Erythroblast (primary cell): Measurements from ENCODE around the gene KIRREL3.

ENCODE experiments used
- DNase-seq, 2 experiments: peaks; one replicate each; lab custom pipeline; 2025; lab: John Stamatoyannopoulos, UW
- GATA1 ChIP-seq: IDR thresholded peaks from 2 replicates; pipeline ENCODE4 v1.6.1; 2011; ENCODE audit warnings: low read depth, mild to moderate bottlenecking, control low read depth, low read length, moderate library complexity
- POLR2A ChIP-seq: IDR thresholded peaks from 2 replicates; pipeline ENCODE4 v1.6.1; 2011; ENCODE audit warnings: mild to moderate bottlenecking, low read length

KIRREL3 gene

GRCh38 chr11:126613272-126613671 lies 387.3 kb downstream of the KIRREL3 start:
- DNase-seq = no peak
- no peak for TF ChIP-seq POLR2A
- no peak for TF ChIP-seq GATA1

GRCh38 chr11:126612671-126613070 lies 387.9 kb downstream of the KIRREL3 start:
- no peak for DNase-seq
- TF ChIP-seq GATA1 (no peak), POLR2A (no peak)

- TF ChIP-seq POLR2A = no peak
- no peak for TF ChIP-seq GATA1
- no peak for DNase-seq
These were observed 389.1 kb downstream of the KIRREL3 start for GRCh38 chr11:126611438-126611837.

GRCh38 chr11:126608658-126609057 lies 391.9 kb downstream of the KIRREL3 start:
- TF ChIP-seq GATA1 (no peak), POLR2A (no peak)
- DNase-seq = no peak

- no peak for TF ChIP-seq GATA1
- no peak for DNase-seq
These were observed 392.6 kb downstream of the KIRREL3 start for GRCh38 chr11:126607776-126608541.

GRCh38 chr11:126607374-126607773 lies 393.2 kb downstream of the KIRREL3 start:
- peak in 1 of 2 experiments; percentile 12 for DNase-seq
- no peak for TF ChIP-seq POLR2A
- TF ChIP-seq GATA1 = no peak

- TF ChIP-seq GATA1 = no peak
- TF ChIP-seq POLR2A = no peak
- no peak for DNase-seq
These were observed 394.1 kb downstream of the KIRREL3 start for GRCh38 chr11:126606484-126606883.

GRCh38 chr11:126604461-126604860 lies 396.1 kb downstream of the KIRREL3 start:
- DNase-seq = no peak
- TF ChIP-seq POLR2A (no peak), GATA1 (no peak)

- no peak for DNase-seq
- no peak for TF ChIP-seq POLR2A
- no peak for TF ChIP-seq GATA1
These were observed 397.1 kb downstream of the KIRREL3 start for GRCh38 chr11:126603486-126603885.

GRCh38 chr11:126602993-126603392 lies 397.6 kb downstream of the KIRREL3 start:
- no peak for DNase-seq
- TF ChIP-seq POLR2A = no peak
- TF ChIP-seq GATA1 = no peak

- no peak for TF ChIP-seq POLR2A
- no peak for TF ChIP-seq GATA1
- no peak for DNase-seq
These were observed 398.1 kb downstream of the KIRREL3 start for GRCh38 chr11:126602349-126602940.

- no peak for DNase-seq
- TF ChIP-seq GATA1 (no peak), POLR2A (no peak)
These were observed 398.9 kb downstream of the KIRREL3 start for GRCh38 chr11:126601550-126602215.

- TF ChIP-seq POLR2A = no peak
- TF ChIP-seq GATA1 = no peak
- DNase-seq = no peak
These were observed 399.4 kb downstream of the KIRREL3 start for GRCh38 chr11:126601136-126601535.
